Measurements from ENCODE around the gene HPS1.

Gene HPS1

GRCh38 chr10:98389398-98389797, 57.3 kb downstream of the HPS1 start:
- Histone ChIP-seq H3K9me3 (ENCODE audit: insufficient read depth, low read depth, low read length) (no peaks in the 10 kb centered on the region), H2BK120ac (ENCODE audit: insufficient read depth, low read length, poor library complexity) (no peak overlapping the region), H3K79me2 (ENCODE audit: control insufficient read depth, insufficient read depth, low read length, poor library complexity) (no peaks in the 10 kb centered on the region), H4K12ac (ENCODE audit: low read depth, low read length) (no peak overlapping the region), H3K36me3 (ENCODE audit: control insufficient read depth in 1 of 2, insufficient read depth in 2 of 2, low read length in 2 of 2) (no peaks in the 10 kb centered on the region), H3K27ac (ENCODE audit: low read depth, low read length) (no peak overlapping the region), H3K4me2 (ENCODE audit: low read length) (no peak overlapping the region), H4K91ac (ENCODE audit: low read depth, low read length) (no peak overlapping the region), H3K23ac (ENCODE audit: low read length) (no peak overlapping the region), H2AK5ac (ENCODE audit: low read length) (no peak overlapping the region), H3K14ac (ENCODE audit: low read length) (no peak overlapping the region), H4K8ac (ENCODE audit: low read depth, low read length) (no peak overlapping the region), H3K27me3 (ENCODE audit: insufficient read depth, low read length) (no peaks in the 10 kb centered on the region), H2AFZ (ENCODE audit: insufficient read depth, low read length, poor library complexity) (no peak overlapping the region), H3K4me3 (ENCODE audit: low read depth, low read length) (no peak overlapping the region), H3K4ac (ENCODE audit: low read depth, low read length) (no peak overlapping the region), H3K18ac (ENCODE audit: low read length) (no peak overlapping the region), H2BK12ac (ENCODE audit: low read length) (no peak overlapping the region), H3K4me1 (ENCODE audit: control insufficient read depth in 1 of 2, insufficient read depth in 2 of 2, low read length in 2 of 2) (peaks cover 5 to 11% of the 10 kb centered on the region in 2 experiments), H2BK5ac (ENCODE audit: low read depth, low read length, poor library complexity) (no peak overlapping the region), H3K79me1 (ENCODE audit: low read length) (no peaks in the 10 kb centered on the region), H3K9ac (ENCODE audit: low read length) (no peak overlapping the region)
- DNase-seq, result no peak
- no CpG with 5 or more reads among the region's 6 CpGs for WGBS (ENCODE audit: extremely low coverage, insufficient coverage, insufficient read length)

- WGBS (ENCODE audit: extremely low coverage, insufficient coverage, insufficient read length), result no CpG with 5 or more reads among the region's 13 CpGs
Observed at GRCh38 chr10:98388101-98388655, 58.6 kb downstream of the HPS1 start.

DNA sequence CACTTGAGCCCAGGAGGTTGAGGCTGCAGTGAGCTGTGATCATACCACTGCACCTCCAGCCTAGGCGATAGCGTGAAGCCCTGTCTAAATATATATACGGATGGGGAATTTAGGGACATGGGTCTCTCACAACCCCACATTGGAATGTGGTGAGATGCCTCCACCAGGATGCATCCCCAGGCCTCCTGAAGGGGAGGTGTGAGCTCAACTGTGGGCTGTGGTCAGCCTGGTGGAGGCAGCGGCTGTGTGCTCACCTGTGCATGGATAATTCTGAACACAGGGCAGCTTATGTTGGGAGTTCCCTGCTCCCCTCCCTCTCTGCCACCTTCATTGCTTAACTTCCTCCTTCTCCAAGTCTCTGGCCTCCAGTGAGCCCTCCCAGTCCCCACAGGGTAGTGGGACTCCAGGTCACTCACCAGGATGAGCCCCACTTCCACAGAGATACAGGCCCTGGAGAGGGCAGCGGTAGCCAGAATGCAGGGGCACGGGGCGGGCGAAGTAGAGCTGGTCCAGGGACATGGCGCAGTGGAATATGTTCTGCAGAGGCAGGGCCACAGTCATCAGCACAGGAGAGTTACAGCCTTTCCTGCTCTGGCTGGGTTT, 62.1 kb downstream of the HPS1 start:
- Histone ChIP-seq H3K4me1 (ENCODE audit: control insufficient read depth in 1 of 2, insufficient read depth in 2 of 2, low read length in 2 of 2) (peaks cover 18 to 20% of the 10 kb centered on the region in 2 experiments), H2BK120ac (ENCODE audit: insufficient read depth, low read length, poor library complexity) (no peak overlapping the region), H4K91ac (ENCODE audit: low read depth, low read length) (no peak overlapping the region), H4K12ac (ENCODE audit: low read depth, low read length) (no peak overlapping the region), H3K4me2 (ENCODE audit: low read length) (no peak overlapping the region), H2BK12ac (ENCODE audit: low read length) (no peak overlapping the region), H2AK5ac (ENCODE audit: low read length) (no peak overlapping the region), H4K8ac (ENCODE audit: low read depth, low read length) (no peak overlapping the region), H3K18ac (ENCODE audit: low read length) (no peak overlapping the region), H3K4me3 (ENCODE audit: low read depth, low read length) (no peak overlapping the region), H3K27ac (ENCODE audit: low read depth, low read length) (no peak overlapping the region), H3K36me3 (ENCODE audit: control insufficient read depth in 1 of 2, insufficient read depth in 2 of 2, low read length in 2 of 2) (no peaks in the 10 kb centered on the region), H3K23ac (ENCODE audit: low read length) (no peak overlapping the region), H3K4ac (ENCODE audit: low read depth, low read length) (no peak overlapping the region), H3K27me3 (ENCODE audit: insufficient read depth, low read length) (no peaks in the 10 kb centered on the region), H3K9me3 (ENCODE audit: insufficient read depth, low read depth, low read length) (peaks cover 1% of the 10 kb centered on the region), H3K79me1 (ENCODE audit: low read length) (no peaks in the 10 kb centered on the region), H2AFZ (ENCODE audit: insufficient read depth, low read length, poor library complexity) (no peak overlapping the region), H3K79me2 (ENCODE audit: control insufficient read depth, insufficient read depth, low read length, poor library complexity) (no peaks in the 10 kb centered on the region), H3K14ac (ENCODE audit: low read length) (peak overlapping the region; percentile 26), H2BK5ac (ENCODE audit: low read depth, low read length, poor library complexity) (no peak overlapping the region), H3K9ac (ENCODE audit: low read length) (no peak overlapping the region)
- WGBS (ENCODE audit: extremely low coverage, insufficient coverage, insufficient read length), result no CpG with 5 or more reads among the region's 9 CpGs
- DNase-seq, result no peak

More at GRCh38 chr10:98388101-98388655, 58.6 kb downstream of the HPS1 start:
- no peak for DNase-seq
- Histone ChIP-seq H2AFZ (ENCODE audit: insufficient read depth, low read length, poor library complexity) (no peak overlapping the region), H2BK12ac (ENCODE audit: low read length) (no peak overlapping the region), H2BK5ac (ENCODE audit: low read depth, low read length, poor library complexity) (no peak overlapping the region), H3K4ac (ENCODE audit: low read depth, low read length) (no peak overlapping the region), H3K79me2 (ENCODE audit: control insufficient read depth, insufficient read depth, low read length, poor library complexity) (no peaks in the 10 kb centered on the region), H3K14ac (ENCODE audit: low read length) (no peak overlapping the region), H3K9me3 (ENCODE audit: insufficient read depth, low read depth, low read length) (no peaks in the 10 kb centered on the region), H3K79me1 (ENCODE audit: low read length) (no peaks in the 10 kb centered on the region), H3K4me1 (ENCODE audit: control insufficient read depth in 1 of 2, insufficient read depth in 2 of 2, low read length in 2 of 2) (peaks cover 11 to 12% of the 10 kb centered on the region in 2 experiments), H3K9ac (ENCODE audit: low read length) (no peak overlapping the region), H2AK5ac (ENCODE audit: low read length) (no peak overlapping the region), H3K27ac (ENCODE audit: low read depth, low read length) (no peak overlapping the region), H4K91ac (ENCODE audit: low read depth, low read length) (no peak overlapping the region), H4K8ac (ENCODE audit: low read depth, low read length) (no peak overlapping the region), H2BK120ac (ENCODE audit: insufficient read depth, low read length, poor library complexity) (no peak overlapping the region), H3K27me3 (ENCODE audit: insufficient read depth, low read length) (no peaks in the 10 kb centered on the region), H4K12ac (ENCODE audit: low read depth, low read length) (no peak overlapping the region), H3K4me3 (ENCODE audit: low read depth, low read length) (peak overlapping the region; percentile 41), H3K18ac (ENCODE audit: low read length) (no peak overlapping the region), H3K4me2 (ENCODE audit: low read length) (no peak overlapping the region), H3K36me3 (ENCODE audit: control insufficient read depth in 1 of 2, insufficient read depth in 2 of 2, low read length in 2 of 2) (no peaks in the 10 kb centered on the region), H3K23ac (ENCODE audit: low read length) (no peak overlapping the region)

DNA sequence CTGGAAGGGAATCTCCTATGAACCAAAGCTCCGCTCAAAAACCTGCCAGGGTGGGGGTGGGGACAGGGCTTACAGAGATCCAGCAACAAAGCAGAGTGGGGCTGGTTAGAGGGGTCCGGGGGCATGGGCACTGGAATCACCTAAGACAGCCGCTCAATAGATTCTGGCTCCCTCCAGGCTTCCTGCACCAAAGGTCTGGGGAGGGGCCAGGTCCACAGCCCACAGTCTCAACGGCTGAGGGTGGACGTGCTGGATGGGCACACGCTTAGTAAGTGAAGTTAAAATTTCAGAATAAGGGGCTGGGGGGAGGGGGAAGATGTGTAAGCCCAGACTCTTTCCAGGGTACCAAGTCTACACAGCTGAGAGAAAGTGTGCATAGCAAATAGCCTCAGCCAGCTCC, 62.9 kb downstream of the HPS1 start:
- Histone ChIP-seq H3K27me3 (ENCODE audit: insufficient read depth, low read length) (no peaks in the 10 kb centered on the region), H2BK12ac (ENCODE audit: low read length) (no peak overlapping the region), H4K12ac (ENCODE audit: low read depth, low read length) (no peak overlapping the region), H3K4me3 (ENCODE audit: low read depth, low read length) (no peak overlapping the region), H2AFZ (ENCODE audit: insufficient read depth, low read length, poor library complexity) (no peak overlapping the region), H2BK120ac (ENCODE audit: insufficient read depth, low read length, poor library complexity) (no peak overlapping the region), H2AK5ac (ENCODE audit: low read length) (no peak overlapping the region), H3K79me1 (ENCODE audit: low read length) (no peaks in the 10 kb centered on the region), H3K79me2 (ENCODE audit: control insufficient read depth, insufficient read depth, low read length, poor library complexity) (no peaks in the 10 kb centered on the region), H3K4me2 (ENCODE audit: low read length) (no peak overlapping the region), H3K23ac (ENCODE audit: low read length) (no peak overlapping the region), H3K27ac (ENCODE audit: low read depth, low read length) (no peak overlapping the region), H4K8ac (ENCODE audit: low read depth, low read length) (no peak overlapping the region), H3K18ac (ENCODE audit: low read length) (no peak overlapping the region), H3K9me3 (ENCODE audit: insufficient read depth, low read depth, low read length) (peaks cover 1% of the 10 kb centered on the region), H3K9ac (ENCODE audit: low read length) (no peak overlapping the region), H4K91ac (ENCODE audit: low read depth, low read length) (no peak overlapping the region), H3K36me3 (ENCODE audit: control insufficient read depth in 1 of 2, insufficient read depth in 2 of 2, low read length in 2 of 2) (no peaks in the 10 kb centered on the region), H3K4me1 (ENCODE audit: control insufficient read depth in 1 of 2, insufficient read depth in 2 of 2, low read length in 2 of 2) (peaks cover 18 to 20% of the 10 kb centered on the region in 2 experiments), H3K4ac (ENCODE audit: low read depth, low read length) (no peak overlapping the region), H2BK5ac (ENCODE audit: low read depth, low read length, poor library complexity) (no peak overlapping the region), H3K14ac (ENCODE audit: low read length) (no peak overlapping the region)
- WGBS (ENCODE audit: extremely low coverage, insufficient coverage, insufficient read length), result no CpG with 5 or more reads among the region's 6 CpGs
- DNase-seq, result no peak

Data from trophoblast cell (in vitro differentiated cells and primary cell).